Forelimb muscle (tissue), 1 donor: ENCODE measurements around the gene PGAP6. TPM values are rescaled to one million over a fixed set of nuclear protein-coding genes. Genes with fewer than 3 reads are reported as not detected.
"Not testable (repeated sequence)": the region's sequence is repeated elsewhere in the genome, so short reads cannot be mapped to it uniquely, and the experiment has no call there.

Experiments used
- DNase-seq: peaks from one replicate; pipeline ENCODE4 v3.0.0-alpha.2; 2013; ENCODE audit warnings: low read depth
- polyA plus RNA-seq: library from polyadenylated mRNA; unstranded; fragments of 120-200 nt; gene quantifications from one replicate; pipeline ENCODE4 v1.2.1, GENCODE V29; 2013; ENCODE audit not compliant: insufficient read length

Gene PGAP6
- polyA plus RNA-seq, 1 donor = 28.5 TPM

GRCh38 chr16:351804-352520 lies 29.8 kb downstream of the PGAP6 start:
- no peak for DNase-seq

- no peak for DNase-seq
Measured at GRCh38 chr16:350203-350602, 31.6 kb downstream of the PGAP6 start.

GRCh38 chr16:349211-349610 lies 32.6 kb downstream of the PGAP6 start:
- no peak for DNase-seq

- DNase-seq = not testable (repeated sequence)
Measured at GRCh38 chr16:348495-348894, 33.3 kb downstream of the PGAP6 start.

GRCh38 chr16:347203-347602 lies 34.6 kb downstream of the PGAP6 start:
- no peak for DNase-seq

- DNase-seq = no peak
Measured at GRCh38 chr16:346587-346986, 35.2 kb downstream of the PGAP6 start.

GRCh38 chr16:345772-346171 lies 36.0 kb downstream of the PGAP6 start:
- DNase-seq = no peak

GRCh38 chr16:342455-343213 lies 39.1 kb downstream of the PGAP6 start:
- DNase-seq = no peak

GRCh38 chr16:341974-342336 lies 39.8 kb downstream of the PGAP6 start:
- DNase-seq = not testable (repeated sequence)

GRCh38 chr16:341095-341973 lies 40.4 kb downstream of the PGAP6 start:
- DNase-seq = not testable (repeated sequence)

- DNase-seq = no peak
Measured at GRCh38 chr16:340370-341091, 41.2 kb downstream of the PGAP6 start.

- DNase-seq = no peak
Measured at GRCh38 chr16:339680-340079, 42.1 kb downstream of the PGAP6 start.

GRCh38 chr16:337975-338575 lies 43.7 kb downstream of the PGAP6 start:
- DNase-seq = no peak

- DNase-seq = no peak
Measured at GRCh38 chr16:337437-337836, 44.3 kb downstream of the PGAP6 start.

GRCh38 chr16:336269-336668 lies 45.5 kb downstream of the PGAP6 start:
- DNase-seq = no peak

- not testable (repeated sequence) for DNase-seq
Measured at GRCh38 chr16:334861-335632, 46.7 kb downstream of the PGAP6 start.

GRCh38 chr16:334164-334832 lies 47.5 kb downstream of the PGAP6 start:
- DNase-seq = not testable (repeated sequence)

- DNase-seq = no peak
Measured at GRCh38 chr16:333406-334094, 48.2 kb downstream of the PGAP6 start.

GRCh38 chr16:331181-331814 lies 50.5 kb downstream of the PGAP6 start:
- DNase-seq = peak; percentile 26
